ENCODE results near the gene DCTD. TPM values are rescaled to one million over a fixed set of nuclear protein-coding genes. Genes with fewer than 3 reads are reported as not detected.

The DCTD gene
- total RNA-seq, 1 experiment from 2014 or later: 126 TPM

- no peak for DNase-seq (ENCODE audit: low spot score)
These were observed 75.0 kb downstream of the DCTD start for GRCh38 chr4:182842104-182842600.

- DNase-seq (ENCODE audit: low spot score): no peak
These were observed 77.1 kb downstream of the DCTD start for GRCh38 chr4:182840108-182840507.

Other genes starting within 250 kb of the DCTD start
- gene WWC2, start 181.9 kb upstream of the DCTD start, total RNA-seq (2014; rRNA removed; shearing (Covaris generic)): 8.5 and 10.9 TPM in 2 replicates